ENCODE measurements around the gene ZFYVE16. TPM values are rescaled to one million over a fixed set of nuclear protein-coding genes. Genes with fewer than 3 reads are reported as not detected.

ZFYVE16 gene
- total and polyA plus RNA-seq, 2 donors (not counting 1 experiment from before 2014, with no cell fraction given), result 12.9 to 34.2 TPM

- Histone ChIP-seq H3K4me1 (ENCODE audit: control insufficient read depth, extremely low read depth, insufficient read depth, low read length) (no peaks in the 10 kb centered on the region), H3K79me2 (ENCODE audit: control insufficient read depth, insufficient read depth, low read length) (peaks cover 32% of the 10 kb centered on the region), H2AFZ (ENCODE audit: low read length) (peak overlapping the region; percentile 88), H3K27ac (ENCODE audit: insufficient read depth, low read length) (peak overlapping the region; percentile 97), H3K36me3 (ENCODE audit: control insufficient read depth, insufficient read depth, low read length) (peaks cover 2% of the 10 kb centered on the region), H4K20me1 (ENCODE audit: control insufficient read depth, extremely low read depth, insufficient read depth, low read length) (no peaks in the 10 kb centered on the region), H3K9me3 (ENCODE audit: control insufficient read depth, insufficient read depth, low read depth, low read length) (no peaks in the 10 kb centered on the region), H3K27me3 (ENCODE audit: control insufficient read depth, insufficient read depth, low read length) (no peaks in the 10 kb centered on the region), H3K4me3 (replicated peaks in 1 of 4; ENCODE audit: control extremely low read depth in 1 of 4, insufficient read depth in 1 of 4, low read depth in 3 of 4, low read length in 4 of 4) (peak overlapping the region; percentile 88 to 94 (median 90)), H3K4me2 (ENCODE audit: extremely low read depth, insufficient read depth, low read length) (peak overlapping the region; percentile 85), H3K9ac (ENCODE audit: insufficient read depth, low read length) (peak overlapping the region; percentile 77)
- DNase-seq (ENCODE audit: low read depth in 2 of 2), result peak in 1 of 2 donors; percentile 40
- TF ChIP-seq CTCF (conservative IDR thresholded peaks at IDR 0.05 in 1 of 2, IDR thresholded peaks at IDR 0.05 in 1 of 2; ENCODE audit: low read depth in 1 of 2, low read length in 2 of 2) (no peak), EZH2 (IDR thresholded peaks at IDR 0.05; ENCODE audit: low read length, missing control alignments) (no peak)
Observed at GRCh38 chr5:80406980-80407734, 707 bp upstream of the ZFYVE16 start.

GRCh38 chr5:80408484-80409366, 861 bp downstream of the ZFYVE16 start:
- DNase-seq (ENCODE audit: low read depth in 2 of 2), result peak; percentile 44 to 61
- Histone ChIP-seq H3K79me2 (ENCODE audit: control insufficient read depth, insufficient read depth, low read length) (peaks cover 35% of the 10 kb centered on the region), H3K9me3 (ENCODE audit: control insufficient read depth, insufficient read depth, low read depth, low read length) (no peaks in the 10 kb centered on the region)

More at GRCh38 chr5:80408484-80409366, 861 bp downstream of the ZFYVE16 start:
- no peak for TF ChIP-seq EZH2 (IDR thresholded peaks at IDR 0.05; ENCODE audit: low read length, missing control alignments)
- TF ChIP-seq CTCF (conservative IDR thresholded peaks at IDR 0.05 in 1 of 2, IDR thresholded peaks at IDR 0.05 in 1 of 2; ENCODE audit: low read depth in 1 of 2, low read length in 2 of 2), result no peak
- Histone ChIP-seq H2AFZ (ENCODE audit: low read length) (peak overlapping the region; percentile 50), H3K4me2 (ENCODE audit: extremely low read depth, insufficient read depth, low read length) (peak overlapping the region; percentile 84), H3K4me1 (ENCODE audit: control insufficient read depth, extremely low read depth, insufficient read depth, low read length) (no peaks in the 10 kb centered on the region), H3K27me3 (ENCODE audit: control insufficient read depth, insufficient read depth, low read length) (no peaks in the 10 kb centered on the region), H3K9ac (ENCODE audit: insufficient read depth, low read length) (peak overlapping the region; percentile 77), H3K36me3 (ENCODE audit: control insufficient read depth, insufficient read depth, low read length) (peaks cover 2% of the 10 kb centered on the region), H4K20me1 (ENCODE audit: control insufficient read depth, extremely low read depth, insufficient read depth, low read length) (no peaks in the 10 kb centered on the region), H3K27ac (ENCODE audit: insufficient read depth, low read length) (peak overlapping the region; percentile 97), H3K4me3 (replicated peaks in 1 of 4; ENCODE audit: control extremely low read depth in 1 of 4, insufficient read depth in 1 of 4, low read depth in 3 of 4, low read length in 4 of 4) (peak overlapping the region; percentile 88 to 94 (median 90))
